HG03575 (cell line): ENCODE results near the gene FAM72D.
"Not testable (repeated sequence)": the region's sequence is repeated elsewhere in the genome, so short reads cannot be mapped to it uniquely, and the experiment has no call there.

Experiments
- ATAC-seq: cut with Tn5 transposase; IDR thresholded peaks from one replicate; pipeline ENCODE4 v1.9.1; 2021; ENCODE audit not compliant: unreplicated experiment, insufficient number of reproducible peaks, low FRiP score; ENCODE audit errors: extremely low read depth

Gene FAM72D

DNA sequence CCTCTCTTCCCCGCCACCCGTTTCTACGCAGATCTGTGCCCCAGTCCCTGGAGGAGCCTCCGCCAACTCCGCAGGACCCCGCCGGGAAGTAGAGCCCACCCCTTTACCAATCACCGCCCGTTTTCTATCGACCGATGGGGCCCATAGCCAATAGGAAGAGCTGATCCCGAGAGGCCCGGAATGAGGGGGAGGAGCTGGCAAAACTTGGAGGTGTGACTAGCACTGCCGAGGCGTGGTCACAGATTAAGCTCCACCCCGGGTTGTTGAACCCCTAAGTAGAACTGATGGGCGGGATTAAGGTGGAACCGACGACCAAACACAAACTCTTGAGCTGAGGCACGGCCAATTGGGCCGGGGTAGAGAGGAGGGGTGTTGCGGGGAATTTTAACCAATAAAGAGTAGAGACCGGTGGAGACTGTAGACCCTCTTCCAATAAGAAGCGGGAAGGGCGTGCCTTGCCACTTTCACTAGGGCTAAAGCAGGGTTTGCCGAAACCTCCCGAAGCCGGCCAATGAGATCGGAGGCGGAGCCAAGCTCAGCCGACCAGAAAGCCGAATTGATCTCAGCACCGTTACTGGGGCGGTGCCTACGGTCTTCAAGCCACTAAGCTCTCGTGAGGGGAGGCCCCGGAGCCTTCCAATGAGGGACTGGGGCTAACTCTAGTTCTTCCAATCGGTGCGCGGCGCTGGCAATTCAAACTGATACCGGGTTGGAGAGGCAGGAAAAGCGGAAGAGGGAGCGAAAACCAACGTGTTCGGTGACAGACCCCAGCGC, at the start of gene FAM72D, which contains the start of gene SRGAP2B:
TSS of gene FAM72D (plus strand) at position 691 of the 774 bp plus-strand sequence. CDS start 874 bp downstream, outside the sequence.
TSS of gene SRGAP2B (minus strand) at position 45 of the 774 bp plus-strand sequence. CDS start 2,427 bp downstream, outside the sequence.
- peak; percentile 90 for ATAC-seq

DNA sequence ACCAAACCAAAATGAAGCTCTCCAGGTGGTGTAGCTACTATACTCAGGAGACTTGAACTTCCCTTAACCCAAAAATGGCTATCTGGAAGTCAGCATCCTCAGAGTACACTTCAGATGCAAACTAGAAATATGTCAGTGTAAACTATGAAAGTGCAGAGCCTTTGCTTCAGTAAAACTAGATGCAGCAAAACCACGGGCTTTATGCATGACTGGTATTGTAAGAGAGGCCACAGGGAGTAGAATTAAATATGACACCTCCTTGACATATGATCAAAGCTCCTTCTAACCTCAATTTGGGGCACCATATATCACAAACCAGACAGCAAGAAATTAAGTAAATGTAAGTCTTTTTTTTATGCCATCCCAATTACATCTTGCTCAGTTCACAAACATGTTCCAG, 48.2 kb upstream of the FAM72D start:
- ATAC-seq, result not testable (repeated sequence)

DNA sequence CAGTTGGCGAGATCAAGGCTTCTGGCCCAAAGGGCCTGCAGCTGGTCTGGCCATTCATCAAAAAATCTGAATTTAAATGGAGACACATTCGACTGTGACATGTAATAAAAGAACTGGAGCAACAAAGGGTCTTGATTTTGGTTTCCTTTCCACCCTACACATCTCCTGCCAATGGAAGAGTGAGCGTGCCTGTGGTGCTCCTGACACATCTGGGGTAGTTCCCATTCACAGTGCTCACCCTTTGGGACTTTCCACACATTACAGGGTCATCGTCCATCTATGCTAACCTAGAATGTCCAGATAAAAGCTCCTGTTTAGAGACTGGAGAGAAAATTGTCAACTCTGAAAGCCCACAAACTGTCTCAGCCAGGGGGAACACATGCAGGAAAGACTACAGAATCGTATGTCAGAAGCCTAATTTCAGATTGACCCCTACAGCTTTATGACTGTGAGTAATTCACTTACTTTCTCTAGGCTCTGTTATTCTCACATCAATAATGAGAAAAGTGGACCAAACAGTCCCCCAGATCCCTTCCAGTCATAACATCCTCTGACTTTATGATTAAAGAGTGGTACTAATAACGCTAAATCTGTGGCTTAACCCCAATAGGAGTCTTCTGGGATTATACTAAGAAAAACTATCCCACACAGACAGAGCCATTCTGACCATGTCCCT, 47.5 kb upstream of the FAM72D start:
- not testable (repeated sequence) for ATAC-seq

GRCh38 chr1:145052019-145052776, 43.6 kb upstream of the FAM72D start:
- ATAC-seq, result not testable (repeated sequence)

DNA sequence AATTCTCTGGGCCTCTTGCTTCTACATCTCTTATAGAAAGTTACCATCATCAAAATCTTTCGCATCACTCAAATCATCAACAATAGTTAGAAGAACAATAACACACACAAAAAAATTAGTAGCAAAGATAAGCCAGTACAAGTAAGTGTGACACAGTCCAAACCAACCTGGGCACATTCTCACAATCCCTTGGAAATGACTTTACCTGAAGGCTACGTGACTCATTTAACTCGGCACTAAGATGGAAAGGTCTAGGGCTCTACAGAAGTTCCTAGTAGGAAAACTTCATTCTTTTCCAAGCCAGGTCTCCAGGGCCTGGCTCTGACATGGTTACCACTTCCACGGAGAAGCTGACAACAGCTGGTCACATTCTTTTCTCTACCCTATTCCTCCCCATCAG, 42.3 kb upstream of the FAM72D start:
- not testable (repeated sequence) for ATAC-seq

DNA sequence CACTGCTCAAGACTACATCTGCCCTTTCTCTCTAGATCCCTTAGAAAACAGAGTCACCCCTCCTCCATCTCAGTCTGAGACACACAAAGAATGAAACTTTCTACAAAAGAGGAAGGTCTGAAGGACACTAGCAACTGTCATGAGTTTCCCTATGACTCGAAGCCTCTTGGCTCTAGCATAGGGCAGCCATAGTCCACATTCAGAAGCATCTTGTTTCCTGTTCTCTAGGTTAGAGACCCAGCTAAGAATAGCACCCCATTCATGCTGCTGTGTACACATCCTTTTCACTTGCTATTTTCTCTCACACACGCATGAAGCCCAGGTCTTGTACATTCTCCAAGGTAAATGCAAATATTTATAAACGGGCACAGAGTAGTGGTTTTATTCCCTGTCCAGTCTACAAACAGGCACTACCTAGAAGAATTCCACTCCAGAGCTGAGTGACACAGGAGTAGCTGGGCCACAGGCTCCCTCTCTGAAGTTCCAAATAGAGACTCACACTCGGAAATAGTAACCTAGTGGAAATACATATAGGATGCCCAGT, 40.5 kb upstream of the FAM72D start:
- peak; percentile 98 for ATAC-seq

DNA sequence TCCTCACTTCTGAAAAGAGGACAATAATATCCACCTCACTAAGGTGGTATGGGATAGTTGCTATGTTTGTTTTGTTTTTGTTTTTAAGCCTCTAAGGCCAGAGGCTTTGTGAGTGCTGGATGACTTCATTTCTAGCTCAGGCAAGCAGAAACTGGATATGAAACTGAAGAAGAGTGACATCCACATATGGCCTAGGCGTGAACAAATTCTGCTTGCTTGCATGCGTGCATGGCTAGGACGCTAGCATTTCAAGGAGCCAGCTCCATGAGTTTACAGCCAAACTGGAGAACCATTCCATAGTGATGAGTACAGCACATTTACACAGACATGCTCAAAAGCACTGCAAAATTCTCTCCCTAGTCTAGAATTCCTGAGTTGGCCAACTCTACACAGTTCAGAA, 37.6 kb upstream of the FAM72D start:
- ATAC-seq, result not testable (repeated sequence)

DNA sequence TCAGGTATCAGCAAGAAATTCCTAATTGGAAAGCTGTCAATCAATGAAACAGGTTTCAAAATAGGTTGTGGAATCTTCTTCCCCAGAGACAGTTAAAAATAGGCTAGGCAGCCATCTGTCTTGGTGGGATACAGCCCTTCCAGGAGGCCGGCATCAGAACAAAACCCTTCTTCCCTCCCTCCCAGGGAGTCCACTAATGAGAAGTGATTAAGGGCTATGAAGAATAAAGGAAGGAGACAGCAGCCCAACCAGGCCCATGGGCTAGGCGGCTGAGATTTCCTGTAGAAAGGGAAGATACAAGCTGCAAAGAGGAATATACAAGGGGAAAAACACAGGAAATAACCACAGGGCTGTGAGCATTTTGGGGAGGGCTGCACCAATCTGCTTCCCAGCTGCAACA, 32.5 kb upstream of the FAM72D start:
- not testable (repeated sequence) for ATAC-seq

GRCh38 chr1:145063941-145064648, 31.7 kb upstream of the FAM72D start:
- not testable (repeated sequence) for ATAC-seq

GRCh38 chr1:145065194-145065826, 30.5 kb upstream of the FAM72D start:
- ATAC-seq, result not testable (repeated sequence)

DNA sequence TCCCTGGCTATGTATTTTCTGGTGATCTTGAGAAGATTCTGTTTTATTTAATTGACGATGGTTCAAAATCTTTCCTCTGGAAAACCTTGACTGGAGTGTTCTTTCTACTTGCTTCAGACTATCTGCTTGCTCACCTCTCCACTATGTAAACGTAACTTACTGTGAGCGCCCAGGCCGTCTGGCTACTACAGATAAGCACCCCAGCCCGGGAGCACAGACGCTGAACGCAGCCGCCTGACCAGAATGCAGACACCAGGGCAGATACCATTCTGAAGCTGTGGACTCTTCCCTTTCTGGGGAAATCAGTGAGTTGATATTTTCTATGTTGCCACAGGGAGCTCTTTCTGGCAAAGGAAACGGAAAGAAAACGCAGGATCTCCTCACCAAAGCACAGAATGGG, 29.3 kb upstream of the FAM72D start:
- not testable (repeated sequence) for ATAC-seq

- ATAC-seq, result not testable (repeated sequence)
Measured at GRCh38 chr1:145071569-145071968, 24.2 kb upstream of the FAM72D start.

GRCh38 chr1:145074021-145074559, 21.7 kb upstream of the FAM72D start:
- not testable (repeated sequence) for ATAC-seq

GRCh38 chr1:145076877-145077276, 18.9 kb upstream of the FAM72D start:
- ATAC-seq, result not testable (repeated sequence)

DNA sequence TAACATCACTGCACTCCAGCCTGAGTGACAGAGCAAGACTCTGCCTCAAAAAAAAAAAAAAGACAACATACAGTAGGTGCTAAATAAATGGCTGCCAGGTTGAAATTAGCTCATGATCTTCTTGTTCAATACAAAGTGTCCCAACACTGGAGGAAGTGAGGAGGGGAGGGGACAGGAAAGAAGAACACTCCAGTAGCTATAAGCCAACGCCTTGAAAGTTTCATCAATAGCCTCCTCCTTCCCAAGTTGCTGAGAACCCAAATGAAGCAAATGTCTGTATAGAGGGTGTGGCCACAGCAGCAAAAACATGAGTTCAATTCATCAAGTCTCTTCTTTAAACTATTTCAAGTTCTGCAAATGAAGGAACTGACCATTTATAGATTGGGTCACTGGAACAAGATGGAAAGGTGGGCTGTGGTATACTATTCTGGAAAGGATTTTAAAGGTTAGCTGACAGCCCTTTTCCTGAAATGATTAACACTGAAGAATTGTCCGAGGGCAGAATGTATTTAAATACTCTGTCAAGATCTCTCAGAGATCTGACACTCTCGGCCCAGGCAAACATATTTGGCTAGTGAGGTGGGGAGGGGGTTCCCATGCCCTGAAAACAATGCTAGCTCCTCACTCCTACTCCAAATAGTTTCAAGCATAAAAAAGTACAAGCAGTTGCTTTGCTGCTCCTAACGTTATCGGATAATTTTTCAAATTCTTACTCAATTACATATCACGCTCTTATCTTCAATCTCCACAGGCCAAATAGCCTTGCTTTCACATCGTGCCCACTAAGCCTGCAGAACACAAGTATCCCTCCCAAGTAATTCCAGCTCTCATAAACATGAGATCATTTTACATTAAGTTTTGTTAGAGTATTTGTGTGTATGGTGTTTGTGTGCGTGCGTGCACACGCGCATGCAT, 17.6 kb upstream of the FAM72D start:
- not testable (repeated sequence) for ATAC-seq

- ATAC-seq, result not testable (repeated sequence)
Measured at GRCh38 chr1:145078787-145079370, 16.9 kb upstream of the FAM72D start.
